GM23338 (cell line): ENCODE results near the gene C3orf85.

Experiments
- EZH2 ChIP-seq: fragments of 200-600 bp; sonication (generic); IDR thresholded peaks from one replicate; pipeline ENCODE4 v1.8.0; 2017; ENCODE audit warnings: antibody characterized with exemption, mild to moderate bottlenecking, low read depth; ENCODE audit not compliant: unreplicated experiment
- EZH2phosphoT487 ChIP-seq: fragments of 200-600 bp; sonication (generic); IDR thresholded peaks from one replicate; pipeline ENCODE4 v1.8.1; 2018; ENCODE audit warnings: antibody characterized with exemption; ENCODE audit not compliant: unreplicated experiment
- POLR2AphosphoS5 ChIP-seq: IDR thresholded peaks from 2 replicates; pipeline ENCODE4 v1.6.1; 2016; ENCODE audit warnings: antibody characterized with exemption, low read depth
- REST ChIP-seq: IDR thresholded peaks from one replicate; pipeline ENCODE4 v1.6.1; 2018; ENCODE audit warnings: antibody characterized with exemption; ENCODE audit not compliant: unreplicated experiment
- TF ChIP-seq, protein P1 (sequence below), 2 experiments: fragments of 200-600 bp in 1 of 2; sonication (generic) in 1 of 2; conservative IDR thresholded peaks; 2 replicates each; pipeline versions ENCODE4 v1.5.1 to v1.6.1; 2016 to 2017; ENCODE audit warnings: antibody characterized with exemption in 2 of 2, low read depth in 2 of 2, mild to moderate bottlenecking in 2 of 2, moderate library complexity in 1 of 2

DNA sequence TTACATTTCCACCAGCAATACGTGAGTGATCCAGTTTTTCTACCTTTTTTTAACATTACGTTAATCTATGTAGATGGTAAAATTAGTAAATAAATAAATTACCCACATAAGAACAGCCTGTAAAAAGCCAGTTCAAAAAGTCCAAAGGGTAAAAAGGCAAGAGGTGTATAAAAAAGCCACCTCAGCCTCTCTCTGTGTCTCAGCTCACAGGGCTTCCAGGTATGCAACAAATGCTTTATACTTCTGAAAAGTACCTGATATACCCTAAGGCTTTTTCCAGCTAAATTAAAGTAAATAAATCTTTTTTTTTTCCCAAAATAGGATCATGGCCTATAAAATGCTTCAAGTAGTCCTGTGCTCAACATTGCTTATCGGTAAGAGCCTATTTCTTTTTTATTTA, at the start of gene C3orf85:
- TF ChIP-seq REST (no peak), EZH2phosphoT487 (no peak), EZH2 (no peak), POLR2AphosphoS5 (no peak)
- TF ChIP-seq, protein P1, sequence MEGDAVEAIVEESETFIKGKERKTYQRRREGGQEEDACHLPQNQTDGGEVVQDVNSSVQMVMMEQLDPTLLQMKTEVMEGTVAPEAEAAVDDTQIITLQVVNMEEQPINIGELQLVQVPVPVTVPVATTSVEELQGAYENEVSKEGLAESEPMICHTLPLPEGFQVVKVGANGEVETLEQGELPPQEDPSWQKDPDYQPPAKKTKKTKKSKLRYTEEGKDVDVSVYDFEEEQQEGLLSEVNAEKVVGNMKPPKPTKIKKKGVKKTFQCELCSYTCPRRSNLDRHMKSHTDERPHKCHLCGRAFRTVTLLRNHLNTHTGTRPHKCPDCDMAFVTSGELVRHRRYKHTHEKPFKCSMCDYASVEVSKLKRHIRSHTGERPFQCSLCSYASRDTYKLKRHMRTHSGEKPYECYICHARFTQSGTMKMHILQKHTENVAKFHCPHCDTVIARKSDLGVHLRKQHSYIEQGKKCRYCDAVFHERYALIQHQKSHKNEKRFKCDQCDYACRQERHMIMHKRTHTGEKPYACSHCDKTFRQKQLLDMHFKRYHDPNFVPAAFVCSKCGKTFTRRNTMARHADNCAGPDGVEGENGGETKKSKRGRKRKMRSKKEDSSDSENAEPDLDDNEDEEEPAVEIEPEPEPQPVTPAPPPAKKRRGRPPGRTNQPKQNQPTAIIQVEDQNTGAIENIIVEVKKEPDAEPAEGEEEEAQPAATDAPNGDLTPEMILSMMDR (conservative IDR thresholded peaks at IDR 0.05; ENCODE audit: low read depth in 2 of 2) = no peak
